ENCODE measurements around the gene ARPC5L.

DNA sequence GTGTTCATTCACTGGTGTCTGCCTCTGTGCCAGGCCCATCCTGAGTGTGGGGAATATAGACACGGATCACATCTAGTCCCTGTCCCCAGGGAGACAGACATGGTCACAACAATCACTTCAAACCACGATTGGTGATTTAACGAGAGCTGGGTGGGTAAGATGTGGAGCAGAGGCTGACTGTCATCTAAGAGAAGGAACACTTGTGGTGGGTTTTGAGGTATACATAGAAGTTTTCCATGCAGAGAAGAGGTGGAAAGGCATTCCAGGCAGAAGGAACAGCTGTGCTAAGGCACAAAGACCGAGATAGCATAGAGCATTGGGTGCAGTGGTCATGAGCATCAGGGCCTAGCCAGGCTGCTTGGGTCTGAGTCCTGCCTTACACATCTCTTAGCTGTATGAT is 31.3 kb upstream of the ARPC5L start:
- TF ChIP-seq CTCF (conservative IDR thresholded peaks at IDR 0.05; ENCODE audit: low read depth, low read length) (no peak), EZH2 (IDR thresholded peaks at IDR 0.05; ENCODE audit: borderline replicate concordance, low read depth, low read length, poor library complexity, severe bottlenecking) (no peak)
